ENCODE results near the gene GNLY.

- TF ChIP-seq CTCF (IDR thresholded peaks at IDR 0.05 in 4 of 5, conservative IDR thresholded peaks at IDR 0.05 in 1 of 5) (no peak), POLR2A (IDR thresholded peaks at IDR 0.05) (no peak)
Observed at GRCh38 chr2:85711578-85712060, 17.5 kb downstream of the GNLY start.

All from gastrocnemius medialis (tissue), 4 donors.